Posterior cingulate gyrus (tissue), 11 donors: Measurements from ENCODE around the gene MSTN.
"Not testable (repeated sequence)": the region's sequence is repeated elsewhere in the genome, so short reads cannot be mapped to it uniquely, and the experiment has no call there.

ENCODE experiments used
- DNase-seq, 10 donors: peaks; one replicate each; pipeline versions ENCODE4 v3.0.0 to v3.0.0-alpha.2; 2020 to 2021; ENCODE audit warnings: mixed read lengths in 3 of 10
- intact Hi-C: fragments of 100-400 bp; cut with DNase I; formaldehyde crosslinking; loops from one replicate; pipeline ENCODE4 v1.15.1; 2023

The MSTN gene

DNA sequence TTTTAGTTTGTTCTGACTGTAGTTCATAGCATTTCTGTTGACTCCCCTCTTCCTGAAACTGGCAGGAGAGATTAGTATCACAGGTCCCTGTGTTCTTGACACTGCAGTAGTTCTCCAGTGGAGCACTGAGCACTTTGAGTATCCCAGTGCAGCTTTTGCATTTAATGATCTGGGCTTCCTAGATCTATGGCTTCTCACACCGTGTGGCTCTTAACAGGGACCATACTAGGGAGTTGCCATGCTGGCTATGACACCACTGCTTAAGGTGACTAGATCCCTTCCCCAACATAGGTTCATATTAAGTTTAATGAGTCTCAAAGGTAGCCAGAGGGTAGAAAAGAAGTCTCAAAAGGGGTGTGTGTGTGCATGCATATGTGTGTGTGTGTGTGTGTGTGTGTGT is 6.2 kb upstream of the MSTN start:
- intact Hi-C loops: no loop called here
- no peak for DNase-seq

DNA sequence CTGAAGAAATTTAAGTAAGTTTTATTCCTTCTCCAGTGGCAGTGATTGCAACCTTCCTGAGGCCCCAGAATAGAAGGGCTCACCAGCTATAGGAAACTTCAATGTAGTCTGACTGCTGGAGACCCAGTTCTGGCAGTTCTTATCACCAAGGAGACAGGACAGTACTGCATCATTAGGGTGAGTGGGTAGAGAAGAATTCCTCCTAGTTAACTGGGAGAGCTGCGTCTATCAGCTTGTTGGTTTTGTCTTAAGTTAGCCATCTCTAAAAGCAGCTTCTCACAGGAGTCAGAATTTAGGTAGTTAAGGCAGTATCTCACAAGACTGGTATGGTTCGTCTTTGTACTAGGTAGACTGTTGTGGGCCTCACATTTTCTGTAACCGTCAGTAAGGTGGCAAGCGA is 3.3 kb upstream of the MSTN start:
- no peak for DNase-seq
- intact Hi-C loops: no loop called here

DNA sequence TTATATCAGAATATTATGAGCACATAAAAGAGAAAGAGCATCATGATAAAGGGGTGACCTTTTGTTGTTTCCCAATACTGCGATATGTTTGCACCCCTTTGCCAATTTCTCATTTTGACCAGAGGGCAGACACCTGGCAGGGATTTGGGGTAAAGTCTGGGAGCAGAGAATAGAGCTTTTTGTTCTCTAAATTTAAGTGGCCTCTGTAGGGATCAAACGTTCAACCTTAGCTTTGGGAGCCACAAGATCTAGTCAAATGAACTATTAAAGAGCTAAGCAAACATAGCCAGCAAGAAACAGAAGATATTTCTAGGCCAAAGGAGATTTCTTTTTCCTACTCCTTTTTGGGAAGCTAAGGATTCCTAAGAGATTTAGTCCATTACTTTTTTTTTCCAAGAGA is 1.1 kb upstream of the MSTN start:
- intact Hi-C loops: no loop called here
- DNase-seq: no peak

DNA sequence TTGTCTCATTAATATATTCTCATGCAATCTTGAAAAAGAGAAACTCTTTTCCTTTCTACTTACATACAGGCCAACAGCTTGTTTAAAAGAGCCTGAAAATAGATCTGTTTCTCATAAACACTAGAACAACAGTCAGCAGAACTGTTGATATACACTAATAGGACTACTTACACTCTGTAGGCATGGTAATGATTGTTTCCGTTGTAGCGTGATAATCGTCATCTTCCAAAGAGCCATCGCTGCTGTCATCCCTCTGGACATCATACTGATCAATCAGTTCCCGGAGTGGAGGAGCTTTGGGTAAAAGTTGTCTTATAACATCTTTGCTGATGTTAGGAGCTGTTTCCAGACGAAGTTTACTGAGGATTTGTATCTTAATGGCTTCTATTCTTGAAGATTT is 476 bp downstream of the MSTN start:
- intact Hi-C loops: no loop called here

DNA sequence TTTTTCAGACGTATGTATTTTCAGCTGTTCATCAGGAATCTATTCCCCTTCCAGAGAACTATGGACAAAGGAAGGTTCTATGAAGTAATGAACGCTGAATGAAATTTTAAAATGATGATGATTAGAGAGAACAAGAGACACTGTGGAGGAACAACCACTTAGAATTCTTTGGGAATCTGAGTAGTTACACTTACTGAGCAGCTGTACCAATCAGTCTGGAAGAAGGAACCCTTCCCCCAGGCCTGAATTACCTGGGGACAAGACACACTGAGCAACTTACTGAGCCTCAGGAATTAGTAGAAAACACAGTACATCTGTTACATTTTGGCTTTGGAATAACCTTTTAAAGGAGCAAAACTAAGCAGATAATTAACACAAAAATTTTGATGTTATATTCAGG is 1.9 kb downstream of the MSTN start:
- intact Hi-C loops: no loop called here
- DNase-seq: no peak

More for the DNA sequence above, 476 bp downstream of the MSTN start:
- no peak for DNase-seq

DNA sequence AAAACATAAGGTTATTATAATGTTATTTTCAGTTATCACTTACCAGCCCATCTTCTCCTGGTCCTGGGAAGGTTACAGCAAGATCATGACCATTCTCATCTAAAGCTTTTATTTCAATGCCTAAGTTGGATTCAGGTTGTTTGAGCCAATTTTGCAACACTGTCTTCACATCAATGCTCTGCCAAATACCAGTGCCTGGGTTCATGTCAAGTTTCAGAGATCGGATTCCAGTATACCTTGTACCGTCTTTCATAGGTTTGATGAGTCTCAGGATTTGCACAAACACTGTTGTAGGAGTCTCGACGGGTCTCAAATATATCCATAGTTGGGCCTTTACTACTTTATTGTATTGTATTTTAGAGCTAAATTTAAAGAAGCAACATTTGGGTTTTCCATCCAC is 2.5 kb downstream of the MSTN start:
- no peak for DNase-seq
- intact Hi-C loops: no loop called here

DNA sequence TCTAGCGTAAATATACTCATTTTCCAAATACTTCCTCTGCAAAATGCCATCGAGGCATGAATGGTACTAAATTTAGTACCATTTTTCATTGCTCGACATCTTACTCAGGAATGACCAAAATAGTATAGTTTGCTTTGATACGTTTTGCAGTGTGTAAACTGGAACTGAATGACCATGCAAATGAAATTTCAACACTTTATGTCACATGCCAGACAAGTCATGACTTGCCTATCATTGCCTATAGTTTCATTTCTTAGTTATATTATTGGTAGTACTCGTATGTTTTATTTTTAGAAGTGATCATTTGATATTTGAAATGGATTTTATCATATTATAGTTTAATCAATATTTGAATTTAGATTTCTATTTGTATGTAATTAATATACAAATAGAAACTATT is 9.1 kb downstream of the MSTN start:
- no peak for DNase-seq
- intact Hi-C loops: no loop called here

DNA sequence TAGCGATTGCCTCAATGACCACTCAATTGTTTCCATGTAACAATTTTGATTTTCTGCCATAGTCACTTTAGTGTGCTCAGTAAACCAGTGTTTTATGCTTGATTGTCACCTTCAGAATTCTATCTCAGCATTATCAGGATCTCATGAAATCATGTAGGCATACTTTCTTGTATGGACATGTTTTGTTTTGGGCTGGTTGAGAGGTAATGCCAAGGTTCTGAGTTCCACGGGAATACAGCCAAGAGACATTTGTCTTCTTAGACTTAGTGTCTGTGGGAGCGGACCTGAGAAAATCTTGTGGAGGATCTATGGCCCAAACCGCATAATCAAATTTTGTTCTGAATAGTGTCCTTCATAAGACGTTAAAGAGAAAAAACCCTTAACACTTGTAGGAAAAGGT is 10.2 kb downstream of the MSTN start:
- intact Hi-C loops: no loop called here

DNA sequence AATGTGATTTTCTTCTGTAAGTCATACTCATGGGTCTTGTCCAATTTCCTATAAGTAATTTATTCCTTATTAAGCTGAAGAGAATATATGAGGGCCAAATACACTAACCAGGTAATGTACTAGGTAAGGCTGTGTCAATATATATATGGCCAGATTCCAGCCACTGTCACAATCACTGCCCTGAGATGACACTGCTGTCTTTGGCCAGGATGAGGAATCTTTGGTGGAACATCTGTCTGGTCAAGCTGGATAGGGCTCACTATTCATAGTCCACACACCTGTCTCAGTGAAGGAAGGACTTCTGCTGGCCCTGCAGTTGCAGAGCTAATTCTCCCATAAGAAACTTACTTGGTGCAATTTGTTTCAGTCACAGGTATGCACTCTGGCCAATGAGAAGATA is 11.3 kb downstream of the MSTN start:
- no peak for DNase-seq
- intact Hi-C loops: no loop called here

More for the DNA sequence above, 10.2 kb downstream of the MSTN start:
- DNase-seq: no peak

DNA sequence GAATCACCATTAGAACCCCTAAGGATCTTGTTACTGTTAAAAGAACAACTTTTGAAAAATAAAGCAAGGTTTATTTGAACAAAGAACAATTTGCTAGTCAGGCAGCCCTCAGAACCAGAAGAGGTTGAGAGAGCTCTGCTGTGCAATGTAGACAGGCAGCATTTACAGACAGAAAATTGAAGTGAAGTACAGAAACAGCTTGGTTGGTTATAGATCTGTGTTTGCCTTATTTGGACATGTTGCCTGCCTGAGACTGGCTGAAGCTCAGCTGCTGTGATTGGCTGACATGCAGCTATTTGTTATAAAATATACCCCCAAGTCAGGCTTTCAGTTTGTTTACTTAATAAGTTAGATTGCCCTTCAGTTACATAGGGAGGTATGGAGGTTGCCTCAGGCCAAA is 12.5 kb downstream of the MSTN start:
- intact Hi-C loops: no loop called here
- no peak for DNase-seq

DNA sequence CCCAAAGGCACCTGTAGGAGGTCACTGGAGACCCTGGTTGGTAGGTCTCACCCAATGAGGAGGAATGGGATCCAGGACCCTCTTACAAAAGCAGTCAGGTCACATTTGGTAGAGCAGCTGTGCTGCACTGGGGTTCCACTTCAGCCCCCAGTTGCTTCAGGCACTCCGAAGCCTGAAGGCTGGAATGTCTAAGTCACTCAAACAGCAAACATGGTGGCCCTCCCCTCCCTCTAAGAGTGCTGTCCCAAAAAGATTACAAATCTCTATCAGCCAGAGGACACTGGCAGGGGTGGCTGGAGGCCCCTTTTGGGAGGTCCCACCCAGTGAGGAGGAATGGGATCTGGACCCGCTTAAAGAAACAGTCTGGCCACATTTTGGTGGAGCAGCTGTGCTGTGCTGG is 17.7 kb downstream of the MSTN start:
- intact Hi-C loops: no loop called here
- no peak for DNase-seq

DNA sequence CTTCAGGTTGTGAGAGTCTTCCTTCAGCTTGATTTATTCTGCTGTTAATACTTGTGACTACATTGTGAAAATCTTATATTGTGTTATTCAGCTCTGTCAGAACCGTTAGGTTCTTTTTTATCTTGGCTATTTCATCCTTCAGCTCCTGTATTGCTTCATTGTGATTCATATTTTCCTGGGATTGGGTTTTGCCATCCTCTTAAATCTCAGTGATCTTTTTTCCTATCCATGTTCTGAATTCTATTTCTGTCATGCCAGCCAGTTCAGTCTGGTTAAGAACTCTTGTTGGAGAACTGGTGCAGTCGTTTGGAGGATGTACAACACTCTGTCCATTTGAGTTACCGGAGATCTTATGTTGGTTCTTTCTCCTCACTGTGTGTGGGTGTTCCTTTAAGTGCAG is 19.1 kb downstream of the MSTN start:
- DNase-seq: no peak
- intact Hi-C loops: no loop called here

DNA sequence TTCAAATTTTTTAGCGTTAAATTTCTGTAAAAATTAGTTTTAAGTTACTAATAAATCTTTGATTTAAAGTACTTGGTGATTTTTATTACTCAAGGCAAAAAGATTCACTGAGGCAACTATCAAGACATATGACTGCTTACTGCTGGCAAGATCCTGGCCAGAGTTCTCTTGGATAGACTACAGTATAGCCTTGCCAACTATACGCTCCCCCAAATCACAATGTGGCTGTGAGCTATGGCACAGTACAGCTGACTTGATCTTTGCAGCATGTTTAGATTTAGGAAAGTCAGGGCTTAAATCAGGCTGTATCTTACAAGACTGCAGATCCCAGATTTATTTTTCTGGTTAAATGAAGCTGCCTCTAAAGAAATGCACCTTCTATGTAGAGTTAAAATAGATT is 26.5 kb downstream of the MSTN start:
- intact Hi-C loops: no loop called here

DNA sequence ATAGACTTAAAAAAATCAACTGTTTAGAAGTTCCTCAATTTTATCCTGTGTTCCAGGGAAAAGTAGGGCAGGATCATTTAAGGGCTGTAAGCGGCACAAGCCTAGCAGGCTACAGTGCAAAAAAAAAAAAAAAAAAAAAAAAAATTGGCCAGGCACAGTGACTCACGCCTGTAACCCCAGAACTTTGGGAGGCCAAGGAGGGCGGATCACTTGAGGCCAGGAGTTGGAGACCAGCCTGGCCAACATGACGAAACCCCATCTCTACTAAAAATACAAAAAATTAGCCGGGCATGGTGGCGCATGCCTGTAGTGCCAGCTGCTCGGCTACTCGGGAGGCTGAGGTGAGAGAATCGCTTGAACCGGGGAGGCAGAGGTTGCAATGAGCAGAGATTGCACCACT is 28.1 kb downstream of the MSTN start:
- DNase-seq, intact Hi-C loops: not testable (repeated sequence)

More for the DNA sequence above, 26.5 kb downstream of the MSTN start:
- no peak for DNase-seq

DNA sequence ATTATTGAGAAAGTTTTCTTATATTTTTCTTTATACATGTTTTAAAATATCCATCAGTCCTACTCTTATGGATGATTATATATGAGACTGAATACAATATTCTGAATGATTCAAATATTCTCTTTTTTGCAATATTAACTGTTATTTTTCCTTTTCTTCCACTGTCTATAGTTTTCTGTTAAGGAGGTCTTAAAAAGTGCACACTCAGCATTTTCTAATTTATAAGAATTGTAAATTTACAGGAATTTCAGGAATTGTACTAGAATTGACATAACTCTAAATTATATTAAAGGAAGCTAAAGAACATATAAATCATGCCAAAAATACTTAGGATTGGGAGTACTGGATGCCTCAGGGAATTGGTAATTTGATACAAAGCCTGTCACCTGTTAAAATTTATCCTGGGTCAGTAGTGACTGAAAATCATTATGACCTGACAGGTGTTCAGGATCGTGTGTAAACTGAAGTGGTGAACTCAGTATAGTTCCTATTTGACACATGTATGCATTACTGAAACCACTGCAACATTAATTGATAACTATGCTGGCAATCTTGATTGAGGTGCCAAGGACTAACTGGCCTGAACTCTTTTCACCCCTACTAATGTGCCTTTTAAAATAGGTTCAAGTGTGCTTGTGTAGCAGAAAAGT is 30.4 kb downstream of the MSTN start:
- intact Hi-C loops: no loop called here
- no peak for DNase-seq

DNA sequence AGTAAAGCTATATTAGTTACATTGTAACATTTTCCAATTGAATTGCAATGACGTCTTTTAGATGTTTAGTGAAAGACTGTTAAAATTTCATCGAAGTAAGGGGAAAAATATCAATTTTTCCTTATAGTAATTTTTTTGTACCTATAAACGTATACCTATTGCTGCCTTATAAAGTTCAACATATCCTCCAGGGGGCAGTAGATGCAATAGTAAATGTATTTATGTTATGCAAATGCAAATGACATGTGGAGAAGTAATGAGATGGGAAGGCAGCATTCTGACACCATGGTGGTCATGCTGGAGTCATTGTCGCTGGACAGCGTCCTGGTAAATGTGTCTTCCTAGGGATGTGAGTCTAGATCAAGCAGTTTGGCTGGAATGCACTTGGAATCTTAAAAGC is 38.7 kb downstream of the MSTN start:
- DNase-seq: no peak
- intact Hi-C loops: no loop called here

DNA sequence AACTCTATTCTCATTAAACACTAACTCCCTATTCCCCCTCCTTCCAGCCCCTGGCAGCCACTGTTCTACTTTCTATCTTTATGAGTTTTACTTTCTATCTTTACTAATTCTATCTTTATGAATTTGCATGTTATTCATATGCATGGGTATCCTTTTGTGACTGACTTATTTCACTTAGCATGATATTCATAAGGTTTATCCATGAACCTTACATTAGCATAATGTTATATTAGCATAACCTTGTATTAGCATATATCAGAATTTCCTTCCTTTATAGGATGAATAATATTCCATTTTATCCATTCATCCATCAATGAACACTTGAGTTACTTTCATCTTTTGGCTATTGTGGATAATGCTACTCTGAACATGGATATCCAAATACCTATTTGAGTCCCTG is 41.8 kb downstream of the MSTN start:
- intact Hi-C loops: no loop called here
- no peak for DNase-seq

DNA sequence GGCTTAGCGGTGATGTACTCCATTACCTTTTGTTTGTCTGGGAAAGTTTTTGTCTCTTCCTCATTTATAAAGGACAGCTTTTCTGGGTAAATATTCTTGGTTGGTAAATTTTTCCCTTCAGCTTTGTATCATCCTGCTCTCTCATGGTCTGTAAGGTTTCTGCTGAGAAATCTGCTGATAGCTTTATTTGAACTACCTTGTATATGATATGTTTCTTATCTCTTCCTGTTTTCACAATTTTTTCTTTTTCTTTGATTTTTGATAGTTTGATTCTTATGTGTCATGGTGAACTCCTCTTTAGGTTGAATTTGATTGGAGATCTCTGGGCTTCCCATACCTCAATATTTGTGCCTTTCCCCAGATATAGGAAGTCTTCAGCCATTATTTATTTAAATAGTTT is 44.7 kb downstream of the MSTN start:
- no peak for DNase-seq
- intact Hi-C loops: no loop called here

DNA sequence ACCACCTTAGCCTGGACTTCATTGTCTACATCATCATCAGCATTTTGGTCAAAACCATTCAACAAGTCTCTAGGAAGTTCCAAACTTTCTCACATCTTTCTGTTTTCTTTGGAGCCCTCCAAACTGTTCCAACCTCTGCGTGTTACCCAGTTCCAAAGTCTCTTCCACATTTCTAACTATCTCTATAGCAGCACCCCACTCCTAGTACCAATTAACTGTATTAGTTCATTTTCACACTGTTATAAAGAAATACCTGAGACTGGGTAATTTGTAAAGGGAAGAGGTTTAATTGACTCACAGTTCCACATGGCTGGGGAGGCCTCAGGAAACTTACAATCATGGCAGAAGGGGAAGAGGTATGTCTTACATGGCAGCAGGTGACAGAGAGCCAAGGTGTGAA is 46.6 kb downstream of the MSTN start:
- DNase-seq, intact Hi-C loops: not testable (repeated sequence)
